HG03575 (cell line): ENCODE results near the gene OPN1MW.
A peak's percentile ranks its signal among the peaks of the same experiment; 100 is the strongest.
"Not testable (repeated sequence)": the region's sequence is repeated elsewhere in the genome, so short reads cannot be mapped to it uniquely, and the experiment has no call there.

Experiments used
- ATAC-seq: cut with Tn5 transposase; IDR thresholded peaks from one replicate; pipeline ENCODE4 v1.9.1; 2021; ENCODE audit not compliant: unreplicated experiment, insufficient number of reproducible peaks, low FRiP score; ENCODE audit errors: extremely low read depth

Gene OPN1MW

GRCh38 chrX:154182296-154182695, at the start of gene OPN1MW:
OPN1MW (plus strand) TSS chrX:154182596; CDS start chrX:154182678, 82 bp downstream.
- not testable (repeated sequence) for ATAC-seq

- ATAC-seq, result no peak
Observed at GRCh38 chrX:154135458-154136229, 46.8 kb upstream of the OPN1MW start.

- no peak for ATAC-seq
Observed at GRCh38 chrX:154136627-154137161, 45.7 kb upstream of the OPN1MW start.

- no peak for ATAC-seq
Observed at GRCh38 chrX:154138857-154139256, 43.5 kb upstream of the OPN1MW start.

- no peak for ATAC-seq
Observed at GRCh38 chrX:154140206-154140605, 42.2 kb upstream of the OPN1MW start.

- ATAC-seq, result no peak
Observed at GRCh38 chrX:154140742-154141141, 41.7 kb upstream of the OPN1MW start.

GRCh38 chrX:154142386-154142785, 40.0 kb upstream of the OPN1MW start:
- ATAC-seq, result no peak

GRCh38 chrX:154142950-154143745, 39.2 kb upstream of the OPN1MW start:
- ATAC-seq, result no peak

GRCh38 chrX:154144010-154144409, 38.4 kb upstream of the OPN1MW start, which contains the start of gene OPN1LW:
OPN1LW (plus strand) TSS chrX:154144243; CDS start chrX:154144284, 41 bp downstream.
- not testable (repeated sequence) for ATAC-seq

GRCh38 chrX:154151030-154151429, 31.4 kb upstream of the OPN1MW start:
- not testable (repeated sequence) for ATAC-seq

- not testable (repeated sequence) for ATAC-seq
Observed at GRCh38 chrX:154156221-154156620, 26.2 kb upstream of the OPN1MW start.

- not testable (repeated sequence) for ATAC-seq
Observed at GRCh38 chrX:154157207-154157606, 25.2 kb upstream of the OPN1MW start.

- not testable (repeated sequence) for ATAC-seq
Observed at GRCh38 chrX:154159345-154159744, 23.1 kb upstream of the OPN1MW start.

- not testable (repeated sequence) for ATAC-seq
Observed at GRCh38 chrX:154164902-154165301, 17.5 kb upstream of the OPN1MW start.

- ATAC-seq, result not testable (repeated sequence)
Observed at GRCh38 chrX:154168384-154168783, 14.0 kb upstream of the OPN1MW start.

- ATAC-seq, result peak; percentile 71
Observed at GRCh38 chrX:154172535-154172943, 9.9 kb upstream of the OPN1MW start.

- not testable (repeated sequence) for ATAC-seq
Observed at GRCh38 chrX:154174356-154174755, 8.0 kb upstream of the OPN1MW start.

GRCh38 chrX:154183794-154184193, 1.4 kb downstream of the OPN1MW start:
- ATAC-seq, result not testable (repeated sequence)

GRCh38 chrX:154192846-154193245, 10.4 kb downstream of the OPN1MW start:
- not testable (repeated sequence) for ATAC-seq

- ATAC-seq, result not testable (repeated sequence)
Observed at GRCh38 chrX:154194316-154194715, 11.9 kb downstream of the OPN1MW start.
